Endothelial cell of umbilical vein (primary cell): ENCODE results near the gene AHI1. TPM values are rescaled to one million over a fixed set of nuclear protein-coding genes. Genes with fewer than 3 reads are reported as not detected.

Experiments used
- BruUV-seq: library from RNA; stranded (reverse); fragments of 400-500 nt; replicated peaks from 2 replicates; lab custom pipeline; 2021; lab: Mats Ljungman, UMichigan
- CTCF ChIA-PET: fragments of 300-600, 350-600 bp; sonication (Branson Sonifier 250); formaldehyde crosslinking; loops from one replicate; lab custom pipeline; 2021; ENCODE audit warnings: antibody characterized with exemption, inconsistent platforms; lab: Charles Lee
- POLR2A ChIA-PET: fragments of 300-600, 350-600 bp; sonication (Branson Sonifier 250); formaldehyde crosslinking; loops from one replicate; lab custom pipeline; 2021; ENCODE audit warnings: antibody characterized with exemption, inconsistent platforms; lab: Charles Lee
- DNase-seq: peaks from one replicate; pipeline ENCODE4 v3.0.0-alpha.2; 2011; ENCODE audit warnings: low read depth, low spot score
- FAIRE-seq: peaks from 2 replicates; lab custom pipeline; 2011; peaks lifted over from hg19 to GRCh38; lab: Jason Lieb, UNC
- H2AFZ ChIP-seq: 2 replicates; pipeline ENCODE4 v1.6.0; 2012; ENCODE audit warnings: low read depth, low read length, control low read depth, inconsistent platforms
- H3K27ac ChIP-seq: 2 replicates; pipeline ENCODE4 v1.5.1; 2011; ENCODE audit warnings: low read depth, mild to moderate bottlenecking, control low read depth, low read length, moderate library complexity; ENCODE audit not compliant: insufficient read depth
- H3K27me3 ChIP-seq, 2 experiments: 2 replicates each; pipeline versions ENCODE4 v1.6.0 to v1.6.1; 2011; ENCODE audit warnings: low read length in 2 of 2, mixed read lengths in 1 of 2; ENCODE audit not compliant: control insufficient read depth in 2 of 2, insufficient read depth in 2 of 2
- H3K36me3 ChIP-seq, 2 experiments: 2 replicates in 1 of 2; 3 replicates in 1 of 2; pipeline ENCODE4 v1.5.1; 2011; ENCODE audit warnings: low read length in 2 of 2, mild to moderate bottlenecking in 1 of 2, moderate library complexity in 1 of 2; ENCODE audit not compliant: control insufficient read depth in 2 of 2, insufficient read depth in 2 of 2; ENCODE audit errors: extremely low read depth in 1 of 2
- H3K4me1 ChIP-seq: 3 replicates; pipeline ENCODE4 v1.5.1; 2011; ENCODE audit warnings: mild to moderate bottlenecking, low read length; ENCODE audit not compliant: control insufficient read depth, insufficient read depth; ENCODE audit errors: extremely low read depth
- H3K4me2 ChIP-seq: 2 replicates; pipeline ENCODE4 v1.6.1; 2011; ENCODE audit warnings: low read length, control low read depth, mixed read lengths; ENCODE audit not compliant: insufficient read depth
- H3K4me3 ChIP-seq, 3 experiments: fragments of 200-600 bp in 1 of 3; sonication (generic), shearing (Covaris generic) in 1 of 3; replicated peaks in 1 of 3; 2 replicates each; pipeline ENCODE4 v1.5.1; 2011 to 2016; ENCODE audit warnings: control low read depth in 3 of 3, low read length in 3 of 3, mild to moderate bottlenecking in 2 of 3, inconsistent platforms in 1 of 3, low read depth in 1 of 3, moderate library complexity in 1 of 3; ENCODE audit not compliant: insufficient read depth in 1 of 3
- H3K79me2 ChIP-seq: 2 replicates; pipeline ENCODE4 v1.6.0; 2012; ENCODE audit warnings: low read length, inconsistent platforms; ENCODE audit not compliant: control insufficient read depth, insufficient read depth
- H3K9ac ChIP-seq: replicated peaks from 2 replicates; pipeline ENCODE3; 2011; ENCODE audit warnings: low read length, control low read depth; ENCODE audit not compliant: insufficient read depth; ENCODE audit errors: extremely low read depth
- H3K9me1 ChIP-seq: replicated peaks from 3 replicates; pipeline ENCODE4 v1.6.0; 2011; ENCODE audit warnings: mild to moderate bottlenecking, low read length; ENCODE audit not compliant: control insufficient read depth, insufficient read depth; ENCODE audit errors: extremely low read depth
- H3K9me3 ChIP-seq: replicated peaks from 2 replicates; pipeline ENCODE4 v1.5.1; 2012; ENCODE audit warnings: low read length, inconsistent platforms; ENCODE audit not compliant: control insufficient read depth, insufficient read depth
- H4K20me1 ChIP-seq: replicated peaks from 2 replicates; pipeline ENCODE3; 2011; ENCODE audit warnings: mild to moderate bottlenecking, low read length; ENCODE audit not compliant: control insufficient read depth, insufficient read depth; ENCODE audit errors: extremely low read depth
- CTCF ChIP-seq, 2 donors: IDR thresholded peaks; 1 replicate in 1 of 2; 2 replicates in 1 of 2; pipeline ENCODE4 v1.5.1; 2011; ENCODE audit warnings: low read length in 2 of 2, mild to moderate bottlenecking in 2 of 2, moderate library complexity in 2 of 2, control low read depth in 1 of 2, inconsistent platforms in 1 of 2, low read depth in 1 of 2; ENCODE audit not compliant: insufficient read depth in 1 of 2; ENCODE audit errors: extremely low read depth in 1 of 2
- EZH2 ChIP-seq: IDR thresholded peaks from 2 replicates; pipeline ENCODE4 v1.6.1; 2012; ENCODE audit warnings: borderline replicate concordance, low read depth, mild to moderate bottlenecking, moderate library complexity, low read length, inconsistent platforms; ENCODE audit not compliant: severe bottlenecking
- FOS ChIP-seq: IDR thresholded peaks from 2 replicates; pipeline ENCODE4 v1.6.1; 2011; ENCODE audit warnings: mild to moderate bottlenecking, low read length, moderate library complexity, borderline replicate concordance; ENCODE audit not compliant: insufficient read depth
- GATA2 ChIP-seq: IDR thresholded peaks from 2 replicates; pipeline ENCODE4 v1.7.0; 2011; ENCODE audit warnings: low read depth, mild to moderate bottlenecking, moderate library complexity, mixed read lengths, low read length; ENCODE audit not compliant: insufficient read length, insufficient read depth
- JUN ChIP-seq: IDR thresholded peaks from 2 replicates; pipeline ENCODE4 v1.6.1; 2011; ENCODE audit warnings: borderline replicate concordance, low read depth; ENCODE audit not compliant: insufficient read length, insufficient read depth
- MYC ChIP-seq: IDR thresholded peaks from one replicate; pipeline ENCODE4 v1.6.1; 2011; ENCODE audit warnings: mild to moderate bottlenecking, low read depth, low read length
- POLR2A ChIP-seq: IDR thresholded peaks from 2 replicates; pipeline ENCODE4 v1.6.1; 2012; ENCODE audit warnings: low read depth, mild to moderate bottlenecking, control low read depth, low read length
- POLR2AphosphoS5 ChIP-seq: IDR thresholded peaks from 2 replicates; pipeline ENCODE4 v1.6.1; 2012; ENCODE audit warnings: low read depth, mild to moderate bottlenecking, control low read depth, low read length, moderate library complexity; ENCODE audit not compliant: insufficient read depth
- dilution Hi-C: fragments of 300-500 bp; cut with MboI; formaldehyde crosslinking; loops from one replicate; pipeline ENCODE4 v1.15.0; 2019; ENCODE audit warnings: low sequenced_read_pairs; ENCODE audit not compliant: extremely low pct_ligation_motif_present
- intact Hi-C: fragments of 100-400 bp; cut with micrococcal nuclease; formaldehyde crosslinking; loops from one replicate; pipeline ENCODE4 v1.10.0; 2022
- polyA plus RNA-seq, 4 experiments: library from polyadenylated mRNA; depleted of rRNA in 3 of 4; stranded (reverse) in 3 of 4; unstranded in 1 of 4; fragments of >200 nt; gene quantifications; 2 replicates each; pipeline versions ENCODE4 v1.2.1 to v1.2.3, GENCODE V29; 2011 to 2012; ENCODE audit warnings: missing spikeins in 1 of 4
- total RNA-seq: library from RNA; stranded (reverse); gene quantifications from 2 replicates; pipeline ENCODE4 v1.2.3, GENCODE V29; 2021
- TF ChIP-seq, protein P1 (sequence below): IDR thresholded peaks from 2 replicates; pipeline ENCODE4 v1.6.1; 2011; ENCODE audit not compliant: insufficient read depth, insufficient read length

AHI1 gene
- total and polyA plus RNA-seq, 2 donors (not counting 3 experiments of a cell fraction or from before 2014, with no cell fraction given) = 5.1 to 20.7 TPM

GRCh38 chr6:135298455-135298854, 199.1 kb downstream of the AHI1 start:
- TF ChIP-seq, protein P1, sequence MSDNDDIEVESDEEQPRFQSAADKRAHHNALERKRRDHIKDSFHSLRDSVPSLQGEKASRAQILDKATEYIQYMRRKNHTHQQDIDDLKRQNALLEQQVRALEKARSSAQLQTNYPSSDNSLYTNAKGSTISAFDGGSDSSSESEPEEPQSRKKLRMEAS = no peak
- no peak for TF ChIP-seq EZH2
- TF ChIP-seq JUN = no peak
- no peak for TF ChIP-seq MYC
- no peak for TF ChIP-seq CTCF (IDR thresholded peaks at IDR 0.05; ENCODE audit: extremely low read depth in 1 of 2, insufficient read depth in 1 of 2, low read depth in 1 of 2, low read length in 2 of 2)
- no peak for TF ChIP-seq POLR2A
- TF ChIP-seq GATA2 = no peak
- no peak for TF ChIP-seq POLR2AphosphoS5
- TF ChIP-seq FOS = no peak
- H2AFZ ChIP-seq = no peak overlapping the region
- H3K4me3 ChIP-seq = no peak overlapping the region
- H3K27me3 ChIP-seq = no peaks in the 10 kb centered on the region
- ChIA-PET POLR2A (no interaction called here), CTCF (no interaction called here)
- no peaks in the 10 kb centered on the region for H3K9me1 ChIP-seq
- dilution Hi-C loops (no loop called here), intact Hi-C loops (loop anchor here (10.0 kb wide), 1 partner anchor 106 kb away; no protein-coding TSS in a partner anchor)
- DNase-seq = no peak
- H3K36me3 ChIP-seq = no peaks in the 10 kb centered on the region
- no peak for FAIRE-seq
- no peaks in the 10 kb centered on the region for H4K20me1 ChIP-seq
- no peaks in the 10 kb centered on the region for H3K79me2 ChIP-seq
- BruUV-seq = no TSS peak
- H3K9me3 ChIP-seq = no peaks in the 10 kb centered on the region
- no peak overlapping the region for H3K9ac ChIP-seq
- no peak overlapping the region for H3K4me2 ChIP-seq
- H3K4me1 ChIP-seq = no peaks in the 10 kb centered on the region
- no peak overlapping the region for H3K27ac ChIP-seq
